ENCODE results near the gene TBP. TPM values are rescaled to one million over a fixed set of nuclear protein-coding genes. Genes with fewer than 3 reads are reported as not detected.
A peak's percentile ranks its signal among the peaks of the same experiment; 100 is the strongest.

Gene TBP
- total and polyA plus RNA-seq, 2 of the 13 experiments (the other 11 are each of a cell fraction or from before 2014, with no cell fraction given): 21.7 to 28.1 TPM

DNA sequence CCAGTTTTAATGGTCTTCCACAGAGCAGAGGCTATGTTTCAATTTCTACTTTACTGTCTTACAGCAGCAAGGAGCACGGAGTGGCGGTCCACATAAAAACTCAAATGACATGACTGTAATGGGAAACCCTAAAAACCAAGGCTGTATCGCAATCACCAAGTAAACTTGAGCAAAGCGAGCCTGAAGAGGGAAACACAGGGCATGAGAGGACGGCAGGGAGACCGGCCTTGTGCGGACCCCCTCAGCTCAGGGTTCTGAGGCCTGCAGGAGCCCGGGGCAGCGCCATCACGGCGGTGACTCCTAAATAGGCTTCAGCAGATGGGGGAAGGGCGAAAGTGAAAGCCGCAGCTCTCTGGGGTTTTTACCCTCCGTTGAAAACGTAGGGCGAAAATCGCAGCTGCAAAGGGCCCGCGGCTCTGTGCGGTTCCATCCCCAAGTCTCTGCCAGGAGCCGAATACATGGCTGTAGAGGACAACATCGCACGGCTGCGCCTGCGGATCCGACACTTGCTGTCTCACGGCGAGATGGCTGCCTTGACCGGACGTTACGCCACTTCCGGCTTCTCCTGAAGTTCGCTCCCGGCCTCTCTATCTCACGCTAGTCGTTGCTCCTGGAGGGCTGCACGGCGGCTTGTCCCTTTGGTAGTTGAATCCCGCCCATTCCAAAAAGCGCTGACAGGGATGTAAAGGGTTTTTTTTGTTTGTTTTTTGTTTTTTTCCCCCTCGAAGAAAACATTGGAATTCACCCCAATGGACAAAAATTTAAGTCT is 1.2 kb upstream of the TBP start, which contains the start of gene PSMB1 (continued):
- TF ChIP-seq ZNF550 (CRISPR knock-in tag; IDR thresholded peaks at IDR 0.05; ENCODE audit: borderline replicate concordance): peak; percentile 92; the same call in 1 of the 2 replicates
- TF ChIP-seq, protein P1, sequence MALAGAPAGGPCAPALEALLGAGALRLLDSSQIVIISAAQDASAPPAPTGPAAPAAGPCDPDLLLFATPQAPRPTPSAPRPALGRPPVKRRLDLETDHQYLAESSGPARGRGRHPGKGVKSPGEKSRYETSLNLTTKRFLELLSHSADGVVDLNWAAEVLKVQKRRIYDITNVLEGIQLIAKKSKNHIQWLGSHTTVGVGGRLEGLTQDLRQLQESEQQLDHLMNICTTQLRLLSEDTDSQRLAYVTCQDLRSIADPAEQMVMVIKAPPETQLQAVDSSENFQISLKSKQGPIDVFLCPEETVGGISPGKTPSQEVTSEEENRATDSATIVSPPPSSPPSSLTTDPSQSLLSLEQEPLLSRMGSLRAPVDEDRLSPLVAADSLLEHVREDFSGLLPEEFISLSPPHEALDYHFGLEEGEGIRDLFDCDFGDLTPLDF (CRISPR knock-in tag; IDR thresholded peaks at IDR 0.05): peak; percentile 60
- TF ChIP-seq ZNF598 (CRISPR knock-in tag; IDR thresholded peaks at IDR 0.05; ENCODE audit: borderline replicate concordance): peak; percentile 80; the same call in 1 of the 2 replicates
- peak; percentile 95 for TF ChIP-seq ZNF567 (CRISPR knock-in tag; IDR thresholded peaks at IDR 0.05; ENCODE audit: borderline replicate concordance)
- no peak for TF ChIP-seq ZNF816 (CRISPR knock-in tag; IDR thresholded peaks at IDR 0.05; ENCODE audit: borderline replicate concordance)
- peak; percentile 96 for TF ChIP-seq PHF20 (CRISPR knock-in tag; IDR thresholded peaks at IDR 0.05)
- TF ChIP-seq ZNF557 (CRISPR knock-in tag; IDR thresholded peaks at IDR 0.05): no peak
- TF ChIP-seq, protein P2, sequence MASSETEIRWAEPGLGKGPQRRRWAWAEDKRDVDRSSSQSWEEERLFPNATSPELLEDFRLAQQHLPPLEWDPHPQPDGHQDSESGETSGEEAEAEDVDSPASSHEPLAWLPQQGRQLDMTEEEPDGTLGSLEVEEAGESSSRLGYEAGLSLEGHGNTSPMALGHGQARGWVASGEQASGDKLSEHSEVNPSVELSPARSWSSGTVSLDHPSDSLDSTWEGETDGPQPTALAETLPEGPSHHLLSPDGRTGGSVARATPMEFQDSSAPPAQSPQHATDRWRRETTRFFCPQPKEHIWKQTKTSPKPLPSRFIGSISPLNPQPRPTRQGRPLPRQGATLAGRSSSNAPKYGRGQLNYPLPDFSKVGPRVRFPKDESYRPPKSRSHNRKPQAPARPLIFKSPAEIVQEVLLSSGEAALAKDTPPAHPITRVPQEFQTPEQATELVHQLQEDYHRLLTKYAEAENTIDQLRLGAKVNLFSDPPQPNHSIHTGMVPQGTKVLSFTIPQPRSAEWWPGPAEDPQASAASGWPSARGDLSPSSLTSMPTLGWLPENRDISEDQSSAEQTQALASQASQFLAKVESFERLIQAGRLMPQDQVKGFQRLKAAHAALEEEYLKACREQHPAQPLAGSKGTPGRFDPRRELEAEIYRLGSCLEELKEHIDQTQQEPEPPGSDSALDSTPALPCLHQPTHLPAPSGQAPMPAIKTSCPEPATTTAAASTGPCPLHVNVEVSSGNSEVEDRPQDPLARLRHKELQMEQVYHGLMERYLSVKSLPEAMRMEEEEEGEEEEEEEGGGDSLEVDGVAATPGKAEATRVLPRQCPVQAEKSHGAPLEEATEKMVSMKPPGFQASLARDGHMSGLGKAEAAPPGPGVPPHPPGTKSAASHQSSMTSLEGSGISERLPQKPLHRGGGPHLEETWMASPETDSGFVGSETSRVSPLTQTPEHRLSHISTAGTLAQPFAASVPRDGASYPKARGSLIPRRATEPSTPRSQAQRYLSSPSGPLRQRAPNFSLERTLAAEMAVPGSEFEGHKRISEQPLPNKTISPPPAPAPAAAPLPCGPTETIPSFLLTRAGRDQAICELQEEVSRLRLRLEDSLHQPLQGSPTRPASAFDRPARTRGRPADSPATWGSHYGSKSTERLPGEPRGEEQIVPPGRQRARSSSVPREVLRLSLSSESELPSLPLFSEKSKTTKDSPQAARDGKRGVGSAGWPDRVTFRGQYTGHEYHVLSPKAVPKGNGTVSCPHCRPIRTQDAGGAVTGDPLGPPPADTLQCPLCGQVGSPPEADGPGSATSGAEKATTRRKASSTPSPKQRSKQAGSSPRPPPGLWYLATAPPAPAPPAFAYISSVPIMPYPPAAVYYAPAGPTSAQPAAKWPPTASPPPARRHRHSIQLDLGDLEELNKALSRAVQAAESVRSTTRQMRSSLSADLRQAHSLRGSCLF (CRISPR knock-in tag; IDR thresholded peaks at IDR 0.05; ENCODE audit: borderline replicate concordance): 0 out of 2 replicates have a peak, but pooled peaks have one; percentile 20
- TF ChIP-seq ZNF547 (CRISPR knock-in tag; IDR thresholded peaks at IDR 0.05): peak; percentile 92
- TF ChIP-seq, protein P3, sequence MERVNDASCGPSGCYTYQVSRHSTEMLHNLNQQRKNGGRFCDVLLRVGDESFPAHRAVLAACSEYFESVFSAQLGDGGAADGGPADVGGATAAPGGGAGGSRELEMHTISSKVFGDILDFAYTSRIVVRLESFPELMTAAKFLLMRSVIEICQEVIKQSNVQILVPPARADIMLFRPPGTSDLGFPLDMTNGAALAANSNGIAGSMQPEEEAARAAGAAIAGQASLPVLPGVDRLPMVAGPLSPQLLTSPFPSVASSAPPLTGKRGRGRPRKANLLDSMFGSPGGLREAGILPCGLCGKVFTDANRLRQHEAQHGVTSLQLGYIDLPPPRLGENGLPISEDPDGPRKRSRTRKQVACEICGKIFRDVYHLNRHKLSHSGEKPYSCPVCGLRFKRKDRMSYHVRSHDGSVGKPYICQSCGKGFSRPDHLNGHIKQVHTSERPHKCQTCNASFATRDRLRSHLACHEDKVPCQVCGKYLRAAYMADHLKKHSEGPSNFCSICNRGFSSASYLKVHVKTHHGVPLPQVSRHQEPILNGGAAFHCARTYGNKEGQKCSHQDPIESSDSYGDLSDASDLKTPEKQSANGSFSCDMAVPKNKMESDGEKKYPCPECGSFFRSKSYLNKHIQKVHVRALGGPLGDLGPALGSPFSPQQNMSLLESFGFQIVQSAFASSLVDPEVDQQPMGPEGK (CRISPR knock-in tag; IDR thresholded peaks at IDR 0.05): 0 out of 2 replicates have a peak, but pooled peaks have one; percentile 9
- no peak for TF ChIP-seq ATM (IDR thresholded peaks at IDR 0.05; ENCODE audit: borderline replicate concordance)
- no peak for TF ChIP-seq ZNF251 (CRISPR knock-in tag; IDR thresholded peaks at IDR 0.05)
- TF ChIP-seq EZH2 (conservative IDR thresholded peaks at IDR 0.05; ENCODE audit: low read depth, low read length): no peak
- TF ChIP-seq SP4 (CRISPR knock-in tag; IDR thresholded peaks at IDR 0.05): peak; percentile 66; the same call in 1 of the 2 replicates
- TF ChIP-seq PHF8 (CRISPR knock-in tag; IDR thresholded peaks at IDR 0.05): peak; percentile 98
- TF ChIP-seq CBX2 (IDR thresholded peaks at IDR 0.05; ENCODE audit: low read depth, low read length): no peak
- TF ChIP-seq CBX2 (CRISPR knock-in tag; IDR thresholded peaks at IDR 0.05; ENCODE audit: low read depth): 0 out of 2 replicates have a peak, but pooled peaks have one; percentile 22
- TF ChIP-seq LCORL (IDR thresholded peaks at IDR 0.05): no peak
- peak; percentile 69; the same call in 1 of the 2 replicates for TF ChIP-seq LCORL (CRISPR knock-in tag; IDR thresholded peaks at IDR 0.05)
- TF ChIP-seq, protein P4, sequence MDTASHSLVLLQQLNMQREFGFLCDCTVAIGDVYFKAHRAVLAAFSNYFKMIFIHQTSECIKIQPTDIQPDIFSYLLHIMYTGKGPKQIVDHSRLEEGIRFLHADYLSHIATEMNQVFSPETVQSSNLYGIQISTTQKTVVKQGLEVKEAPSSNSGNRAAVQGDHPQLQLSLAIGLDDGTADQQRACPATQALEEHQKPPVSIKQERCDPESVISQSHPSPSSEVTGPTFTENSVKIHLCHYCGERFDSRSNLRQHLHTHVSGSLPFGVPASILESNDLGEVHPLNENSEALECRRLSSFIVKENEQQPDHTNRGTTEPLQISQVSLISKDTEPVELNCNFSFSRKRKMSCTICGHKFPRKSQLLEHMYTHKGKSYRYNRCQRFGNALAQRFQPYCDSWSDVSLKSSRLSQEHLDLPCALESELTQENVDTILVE (CRISPR knock-in tag; IDR thresholded peaks at IDR 0.05): no peak
- 0 out of 2 replicates have a peak, but pooled peaks have one; percentile 64 for TF ChIP-seq TMF1 (CRISPR knock-in tag; IDR thresholded peaks at IDR 0.05; ENCODE audit: low read depth)

Data from HepG2 (cell line).